H1 (cell line): ENCODE results near the gene FIGNL2.

Experiments
- EZH2 ChIP-seq: fragments of 200-600 bp; sonication (generic); IDR thresholded peaks from 2 replicates; pipeline ENCODE4 v1.7.1; 2012; ENCODE audit warnings: low read depth, mild to moderate bottlenecking, moderate library complexity, low read length, inconsistent platforms; ENCODE audit not compliant: severe bottlenecking
- FOSL1 ChIP-seq: IDR thresholded peaks from 2 replicates; pipeline ENCODE4 v1.6.1; 2011; ENCODE audit warnings: mild to moderate bottlenecking, low read depth, low read length, moderate library complexity; ENCODE audit not compliant: insufficient read depth
- KDM5A ChIP-seq: fragments of 200-600 bp; IDR thresholded peaks from 2 replicates; pipeline ENCODE4 v1.7.1; 2012; ENCODE audit warnings: mild to moderate bottlenecking, low read length, inconsistent platforms, mixed read lengths
- RAD21 ChIP-seq, 2 experiments: IDR thresholded peaks in 1 of 2; conservative IDR thresholded peaks in 1 of 2; 2 replicates each; pipeline ENCODE4 v1.6.1; 2011; ENCODE audit warnings: low read depth in 2 of 2, low read length in 2 of 2, improper control_type of control experiment in 1 of 2, inconsistent platforms in 1 of 2, mild to moderate bottlenecking in 1 of 2, moderate library complexity in 1 of 2
- SRF ChIP-seq: IDR thresholded peaks from 2 replicates; pipeline ENCODE4 v1.6.1; 2011; ENCODE audit warnings: mild to moderate bottlenecking, low read depth, low read length, moderate library complexity
- YY1 ChIP-seq: IDR thresholded peaks from 2 replicates; pipeline ENCODE4 v1.6.1; 2011; ENCODE audit warnings: low read depth, mild to moderate bottlenecking, low read length
- TF ChIP-seq, protein P1 (sequence below), 3 experiments: IDR thresholded peaks; 1 replicate in 2 of 3; 2 replicates in 1 of 3; pipeline versions ENCODE4 v1.5.1 to v1.6.1; 2011; ENCODE audit warnings: low read length in 3 of 3, mild to moderate bottlenecking in 3 of 3, inconsistent platforms in 2 of 3, low read depth in 1 of 3, moderate library complexity in 1 of 3; ENCODE audit not compliant: insufficient read depth in 1 of 3; ENCODE audit errors: control extremely low read depth in 1 of 3

DNA sequence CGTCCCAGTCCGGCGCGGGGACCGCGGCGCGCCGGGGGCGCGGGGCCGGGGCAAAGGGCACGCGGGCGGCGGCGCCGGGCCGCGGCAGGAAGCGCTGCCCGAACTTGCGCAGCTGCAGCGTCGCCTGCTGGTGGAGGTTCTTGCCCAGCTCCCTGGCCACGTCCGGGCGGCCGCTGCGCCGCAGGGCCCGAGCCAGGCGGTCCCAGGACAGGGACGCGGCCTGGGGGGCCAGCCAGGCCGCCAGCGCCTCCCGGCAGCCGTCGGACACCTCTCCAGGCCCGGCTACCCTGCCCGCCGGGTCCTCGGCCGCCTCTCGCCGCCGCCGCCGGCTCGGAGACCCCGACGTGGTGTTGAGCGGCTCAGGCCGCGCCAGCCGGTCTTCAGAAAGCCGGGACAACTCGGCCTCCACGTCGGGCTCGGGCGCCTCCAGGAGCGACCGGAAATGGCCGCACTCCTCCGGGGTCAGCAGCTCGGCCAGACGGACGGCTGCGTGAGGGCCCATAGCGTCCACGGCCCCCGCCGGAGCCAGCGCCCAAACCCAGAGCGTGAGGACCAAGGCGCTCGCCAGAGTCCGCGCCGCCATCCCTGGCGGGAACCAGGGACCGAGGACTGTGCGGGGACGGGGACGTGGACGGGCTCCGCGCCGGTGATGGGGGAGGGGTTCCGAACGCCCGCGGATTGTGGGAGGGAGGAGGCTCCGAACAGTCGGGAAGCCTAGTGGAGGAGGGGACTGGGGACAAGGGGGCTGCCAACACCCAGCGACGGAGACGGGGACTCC, 34.0 kb downstream of the FIGNL2 start:
- TF ChIP-seq SRF, result no peak
- peak; percentile 57 to 74; a peak in 3 of 4 replicates for TF ChIP-seq RAD21 (IDR thresholded peaks at IDR 0.05 in 1 of 2, conservative IDR thresholded peaks at IDR 0.05 in 1 of 2; ENCODE audit: low read depth in 2 of 2, low read length in 2 of 2)
- TF ChIP-seq KDM5A, result no peak
- TF ChIP-seq, protein P1, sequence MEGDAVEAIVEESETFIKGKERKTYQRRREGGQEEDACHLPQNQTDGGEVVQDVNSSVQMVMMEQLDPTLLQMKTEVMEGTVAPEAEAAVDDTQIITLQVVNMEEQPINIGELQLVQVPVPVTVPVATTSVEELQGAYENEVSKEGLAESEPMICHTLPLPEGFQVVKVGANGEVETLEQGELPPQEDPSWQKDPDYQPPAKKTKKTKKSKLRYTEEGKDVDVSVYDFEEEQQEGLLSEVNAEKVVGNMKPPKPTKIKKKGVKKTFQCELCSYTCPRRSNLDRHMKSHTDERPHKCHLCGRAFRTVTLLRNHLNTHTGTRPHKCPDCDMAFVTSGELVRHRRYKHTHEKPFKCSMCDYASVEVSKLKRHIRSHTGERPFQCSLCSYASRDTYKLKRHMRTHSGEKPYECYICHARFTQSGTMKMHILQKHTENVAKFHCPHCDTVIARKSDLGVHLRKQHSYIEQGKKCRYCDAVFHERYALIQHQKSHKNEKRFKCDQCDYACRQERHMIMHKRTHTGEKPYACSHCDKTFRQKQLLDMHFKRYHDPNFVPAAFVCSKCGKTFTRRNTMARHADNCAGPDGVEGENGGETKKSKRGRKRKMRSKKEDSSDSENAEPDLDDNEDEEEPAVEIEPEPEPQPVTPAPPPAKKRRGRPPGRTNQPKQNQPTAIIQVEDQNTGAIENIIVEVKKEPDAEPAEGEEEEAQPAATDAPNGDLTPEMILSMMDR (IDR thresholded peaks at IDR 0.05; ENCODE audit: control extremely low read depth in 1 of 3, insufficient read depth in 1 of 3, low read depth in 1 of 3, low read length in 3 of 3), result peak; percentile 79 to 93 (median 83)
- TF ChIP-seq EZH2, result peak; percentile 40
- no peak for TF ChIP-seq FOSL1
- TF ChIP-seq YY1, result peak; percentile 72
